Rectal smooth muscle tissue (tissue), 1 donor: ENCODE results near the gene ATAD1.
"Not testable (repeated sequence)": the region's sequence is repeated elsewhere in the genome, so short reads cannot be mapped to it uniquely, and the experiment has no call there.

Source experiments
- H3K27ac ChIP-seq: one replicate; pipeline ENCODE4 v1.7.0; 2013; ENCODE audit warnings: low read depth, low read length, inconsistent platforms
- H3K27me3 ChIP-seq: one replicate; pipeline ENCODE4 v1.7.0; 2013; ENCODE audit warnings: low read length; ENCODE audit not compliant: control insufficient read depth, insufficient read depth
- H3K36me3 ChIP-seq: one replicate; pipeline ENCODE4 v1.7.0; 2013; ENCODE audit warnings: low read length; ENCODE audit not compliant: control insufficient read depth, insufficient read depth
- H3K4me1 ChIP-seq: one replicate; pipeline ENCODE4 v1.7.0; 2013; ENCODE audit warnings: low read length; ENCODE audit not compliant: control insufficient read depth, insufficient read depth
- H3K4me3 ChIP-seq: one replicate; pipeline ENCODE4 v1.7.0; 2013; ENCODE audit warnings: low read length
- H3K9ac ChIP-seq: one replicate; pipeline ENCODE4 v1.7.0; 2013; ENCODE audit warnings: low read length

The ATAD1 gene, protein sequence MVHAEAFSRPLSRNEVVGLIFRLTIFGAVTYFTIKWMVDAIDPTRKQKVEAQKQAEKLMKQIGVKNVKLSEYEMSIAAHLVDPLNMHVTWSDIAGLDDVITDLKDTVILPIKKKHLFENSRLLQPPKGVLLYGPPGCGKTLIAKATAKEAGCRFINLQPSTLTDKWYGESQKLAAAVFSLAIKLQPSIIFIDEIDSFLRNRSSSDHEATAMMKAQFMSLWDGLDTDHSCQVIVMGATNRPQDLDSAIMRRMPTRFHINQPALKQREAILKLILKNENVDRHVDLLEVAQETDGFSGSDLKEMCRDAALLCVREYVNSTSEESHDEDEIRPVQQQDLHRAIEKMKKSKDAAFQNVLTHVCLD

DNA sequence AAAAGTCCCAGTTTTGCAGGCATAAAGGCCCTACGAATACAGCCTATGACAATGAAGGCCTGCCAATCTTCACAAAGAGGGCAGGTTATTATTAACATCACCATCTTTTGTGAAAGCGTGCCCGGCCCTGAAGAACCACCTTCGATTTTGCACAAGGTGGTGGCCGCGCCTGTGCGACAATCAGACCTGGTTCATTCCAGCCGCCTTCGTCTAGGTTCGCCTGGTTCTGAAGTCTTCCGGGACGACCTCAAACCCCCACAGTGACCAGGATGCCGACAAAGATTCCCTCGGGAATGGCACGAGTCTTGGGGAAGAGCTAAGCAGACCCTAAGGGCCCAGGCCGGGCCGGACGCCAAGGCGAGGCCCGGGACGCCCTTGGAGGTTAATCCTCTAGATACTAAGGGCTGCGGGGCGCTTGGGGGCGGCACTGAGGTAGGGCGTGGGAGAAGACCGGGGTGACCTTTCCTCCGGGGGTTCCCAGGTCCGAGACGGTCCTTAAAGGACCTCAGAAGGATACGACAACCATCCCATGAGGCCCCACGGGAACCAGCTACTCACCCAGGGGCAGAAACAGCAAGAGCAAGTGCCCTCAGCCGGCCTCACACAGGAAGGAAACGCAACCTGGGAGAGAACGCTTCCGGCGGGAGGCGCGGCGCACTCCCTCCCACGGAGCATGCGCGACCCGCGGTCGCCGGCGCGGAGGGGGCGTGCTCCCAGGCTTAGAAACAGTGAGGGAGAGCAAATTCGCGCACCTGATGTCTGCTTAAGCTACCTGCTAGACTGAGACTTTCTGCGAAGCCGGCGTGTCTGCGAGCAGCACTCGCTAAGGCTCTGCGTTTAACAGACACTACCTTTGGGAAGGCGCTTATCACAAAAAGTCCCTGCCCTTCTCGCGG, at the start of gene ATAD1:
ATAD1 (minus strand) TSS at position 618 of the 896 bp plus-strand sequence. CDS start 3,627 bp downstream, outside the sequence.
- peak within 1 kb of the TSS; percentile 90 for H3K4me3 ChIP-seq
- H3K27ac ChIP-seq, result peak within 1 kb of the TSS; percentile 86
- H3K4me1 ChIP-seq, result peaks cover 5% of the 10 kb centered on the region
- no peaks in the 10 kb centered on the region for H3K36me3 ChIP-seq
- peak within 1 kb of the TSS; percentile 81 for H3K9ac ChIP-seq
- no peaks in the 10 kb centered on the region for H3K27me3 ChIP-seq

DNA sequence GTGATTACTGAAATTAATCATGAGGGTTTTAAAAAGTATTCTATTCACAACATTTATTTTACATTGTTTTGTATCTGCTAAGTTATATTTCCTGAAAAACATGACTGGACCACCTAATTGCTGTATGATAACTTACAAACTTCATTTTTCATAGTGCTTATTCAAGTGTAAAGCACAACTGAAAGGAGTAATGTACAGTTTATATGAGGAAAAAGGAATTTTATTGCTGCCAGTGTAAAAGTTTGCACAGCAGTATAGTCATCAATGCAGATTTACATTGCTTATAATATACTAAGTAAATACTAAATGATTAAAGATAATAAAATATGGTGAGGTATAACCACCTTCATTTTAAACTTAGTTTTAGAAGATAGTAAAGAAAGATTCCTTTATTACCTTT, 49.4 kb upstream of the ATAD1 start:
- H3K9ac ChIP-seq, result no peak overlapping the region
- peaks cover 3% of the 10 kb centered on the region for H3K4me1 ChIP-seq
- no peaks in the 10 kb centered on the region for H3K36me3 ChIP-seq
- H3K4me3 ChIP-seq, result peak overlapping the region; percentile 79
- H3K27me3 ChIP-seq, result no peaks in the 10 kb centered on the region
- H3K27ac ChIP-seq, result no peak overlapping the region

DNA sequence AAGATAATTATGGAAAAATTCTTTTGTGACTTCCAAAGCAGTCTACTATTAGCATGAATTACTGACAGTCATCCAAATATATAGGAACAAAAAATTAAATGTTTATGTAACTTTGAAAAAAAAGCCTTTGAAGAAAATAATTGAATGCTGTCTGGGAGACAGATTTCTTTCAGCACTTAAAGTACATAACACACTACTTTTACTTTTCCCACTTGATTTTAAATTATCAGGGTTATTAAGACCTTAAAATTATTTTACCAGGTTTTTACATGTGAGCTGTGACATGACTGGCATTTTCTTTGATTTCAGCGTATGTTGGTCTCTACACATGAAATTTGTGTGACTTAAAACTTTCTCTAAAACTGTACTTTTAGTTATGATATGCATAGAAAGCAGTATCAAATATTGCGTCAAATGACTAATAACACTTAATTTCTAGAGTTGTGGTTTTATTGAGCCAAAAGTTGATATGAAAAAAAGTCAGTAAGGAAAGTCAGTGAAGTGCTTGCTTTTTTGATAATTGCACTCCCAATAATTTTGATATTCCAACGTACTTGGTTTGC, 48.5 kb upstream of the ATAD1 start:
- no peak overlapping the region for H3K9ac ChIP-seq
- peak overlapping the region; percentile 79 for H3K4me3 ChIP-seq
- no peak overlapping the region for H3K27ac ChIP-seq
- peaks cover 3% of the 10 kb centered on the region for H3K4me1 ChIP-seq
- H3K27me3 ChIP-seq, result no peaks in the 10 kb centered on the region
- H3K36me3 ChIP-seq, result no peaks in the 10 kb centered on the region

DNA sequence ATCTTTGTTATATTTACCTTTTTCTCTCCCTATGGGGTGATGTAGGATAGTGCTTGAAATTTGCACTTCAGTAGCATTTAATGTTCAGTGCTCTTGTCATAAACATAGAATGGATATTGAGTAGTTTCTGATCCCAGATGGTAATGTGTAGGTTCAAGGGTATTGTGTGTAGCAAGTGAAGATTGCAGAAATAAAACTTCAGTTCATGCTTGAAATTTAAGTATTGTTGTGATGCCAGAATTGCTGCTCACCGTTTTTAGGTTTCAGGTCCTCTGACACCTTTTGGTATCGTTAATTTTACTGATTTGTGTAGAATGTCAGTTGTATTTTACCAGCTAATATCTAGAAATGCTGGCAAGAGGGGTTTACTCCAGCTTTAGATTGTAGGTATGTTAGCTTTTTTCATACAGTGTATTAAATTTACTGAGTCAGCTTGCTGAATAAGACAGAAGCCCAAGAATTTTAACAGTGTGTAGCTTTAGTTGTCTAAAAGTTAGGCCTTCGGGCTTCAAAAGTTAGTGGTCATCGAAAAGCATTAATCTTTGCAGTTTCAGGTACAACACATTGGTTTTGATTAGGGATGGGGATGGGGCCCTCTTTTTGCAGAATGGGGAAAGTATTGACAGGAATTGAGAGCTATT, 47.3 kb upstream of the ATAD1 start:
- Histone ChIP-seq H3K36me3 (no peaks in the 10 kb centered on the region), H3K27me3 (no peaks in the 10 kb centered on the region), H3K4me3 (peak overlapping the region; percentile 79), H3K9ac (peak overlapping the region; percentile 24), H3K4me1 (peaks cover 3% of the 10 kb centered on the region), H3K27ac (peak overlapping the region; percentile 90)

DNA sequence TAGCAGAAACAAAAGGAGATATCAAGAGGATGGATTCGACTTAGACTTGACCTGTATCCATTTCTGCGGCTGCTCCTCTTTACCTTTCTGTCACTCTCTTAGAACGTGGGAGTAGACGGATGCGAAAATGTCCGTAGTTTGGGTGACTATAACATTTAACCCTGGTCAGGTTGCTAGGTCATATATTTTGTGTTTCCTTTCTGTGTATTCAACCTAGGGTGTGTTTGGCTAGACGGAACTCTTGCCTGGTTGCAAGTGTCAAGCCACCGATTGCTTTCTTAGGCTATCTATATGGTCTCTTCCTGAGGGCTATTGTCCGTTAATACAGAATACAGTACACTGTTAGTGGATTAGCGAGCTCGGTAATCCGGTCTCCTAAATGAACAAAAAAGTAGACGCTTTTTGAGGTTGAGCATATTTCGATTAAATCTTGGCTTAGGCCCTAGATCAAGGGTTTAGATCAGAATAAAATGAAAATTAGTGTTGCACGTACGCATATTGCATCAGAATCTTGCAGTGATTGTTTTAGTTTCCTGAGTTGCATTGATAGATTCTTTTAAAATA, 46.6 kb upstream of the ATAD1 start:
- Histone ChIP-seq H3K27ac (peak overlapping the region; percentile 90), H3K9ac (peak overlapping the region; percentile 35), H3K27me3 (no peaks in the 10 kb centered on the region), H3K4me1 (peaks cover 3% of the 10 kb centered on the region), H3K4me3 (peak overlapping the region; percentile 79), H3K36me3 (no peaks in the 10 kb centered on the region)

DNA sequence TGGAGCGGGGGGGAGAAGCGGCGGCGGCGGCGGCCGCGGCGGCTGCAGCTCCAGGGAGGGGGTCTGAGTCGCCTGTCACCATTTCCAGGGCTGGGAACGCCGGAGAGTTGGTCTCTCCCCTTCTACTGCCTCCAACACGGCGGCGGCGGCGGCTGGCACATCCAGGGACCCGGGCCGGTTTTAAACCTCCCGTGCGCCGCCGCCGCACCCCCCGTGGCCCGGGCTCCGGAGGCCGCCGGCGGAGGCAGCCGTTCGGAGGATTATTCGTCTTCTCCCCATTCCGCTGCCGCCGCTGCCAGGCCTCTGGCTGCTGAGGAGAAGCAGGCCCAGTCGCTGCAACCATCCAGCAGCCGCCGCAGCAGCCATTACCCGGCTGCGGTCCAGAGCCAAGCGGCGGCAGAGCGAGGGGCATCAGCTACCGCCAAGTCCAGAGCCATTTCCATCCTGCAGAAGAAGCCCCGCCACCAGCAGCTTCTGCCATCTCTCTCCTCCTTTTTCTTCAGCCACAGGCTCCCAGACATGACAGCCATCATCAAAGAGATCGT, 46.0 kb upstream of the ATAD1 start:
- Histone ChIP-seq H3K4me3 (peak overlapping the region; percentile 79), H3K9ac (peak overlapping the region; percentile 35), H3K27ac (peak overlapping the region; percentile 90)
- H3K4me1 ChIP-seq, H3K27me3 ChIP-seq, H3K36me3 ChIP-seq: not testable (repeated sequence)

DNA sequence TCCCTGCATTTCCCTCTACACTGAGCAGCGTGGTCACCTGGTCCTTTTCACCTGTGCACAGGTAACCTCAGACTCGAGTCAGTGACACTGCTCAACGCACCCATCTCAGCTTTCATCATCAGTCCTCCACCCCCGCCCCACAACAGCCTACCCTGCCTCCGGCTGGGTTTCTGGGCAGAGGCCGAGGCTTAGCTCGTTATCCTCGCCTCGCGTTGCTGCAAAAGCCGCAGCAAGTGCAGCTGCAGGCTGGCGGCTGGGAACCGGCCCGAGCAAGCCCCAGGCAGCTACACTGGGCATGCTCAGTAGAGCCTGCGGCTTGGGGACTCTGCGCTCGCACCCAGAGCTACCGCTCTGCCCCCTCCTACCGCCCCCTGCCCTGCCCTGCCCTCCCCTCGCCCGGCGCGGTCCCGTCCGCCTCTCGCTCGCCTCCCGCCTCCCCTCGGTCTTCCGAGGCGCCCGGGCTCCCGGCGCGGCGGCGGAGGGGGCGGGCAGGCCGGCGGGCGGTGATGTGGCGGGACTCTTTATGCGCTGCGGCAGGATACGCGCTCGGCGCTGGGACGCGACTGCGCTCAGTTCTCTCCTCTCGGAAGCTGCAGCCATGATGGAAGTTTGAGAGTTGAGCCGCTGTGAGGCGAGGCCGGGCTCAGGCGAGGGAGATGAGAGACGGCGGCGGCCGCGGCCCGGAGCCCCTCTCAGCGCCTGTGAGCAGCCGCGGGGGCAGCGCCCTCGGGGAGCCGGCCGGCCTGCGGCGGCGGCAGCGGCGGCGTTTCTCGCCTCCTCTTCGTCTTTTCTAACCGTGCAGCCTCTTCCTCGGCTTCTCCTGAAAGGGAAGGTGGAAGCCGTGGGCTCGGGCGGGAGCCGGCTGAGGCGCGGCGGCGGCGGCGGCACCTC, 45.3 kb upstream of the ATAD1 start, which contains the start of the genes KLLN and PTEN:
KLLN (minus strand) TSS at position 481 of the 891 bp plus-strand sequence. CDS start 1,046 bp downstream, outside the sequence.
PTEN (plus strand) TSS at position 573 of the 891 bp plus-strand sequence. CDS start 845 bp downstream, outside the sequence.
- peak within 1 kb of the TSS; percentile 90 for H3K27ac ChIP-seq
- no peaks in the 10 kb centered on the region for H3K27me3 ChIP-seq
- no peaks in the 10 kb centered on the region for H3K4me1 ChIP-seq
- peak within 1 kb of the TSS; percentile 35 for H3K9ac ChIP-seq
- peak within 1 kb of the TSS; percentile 79 for H3K4me3 ChIP-seq
- H3K36me3 ChIP-seq, result no peaks in the 10 kb centered on the region

DNA sequence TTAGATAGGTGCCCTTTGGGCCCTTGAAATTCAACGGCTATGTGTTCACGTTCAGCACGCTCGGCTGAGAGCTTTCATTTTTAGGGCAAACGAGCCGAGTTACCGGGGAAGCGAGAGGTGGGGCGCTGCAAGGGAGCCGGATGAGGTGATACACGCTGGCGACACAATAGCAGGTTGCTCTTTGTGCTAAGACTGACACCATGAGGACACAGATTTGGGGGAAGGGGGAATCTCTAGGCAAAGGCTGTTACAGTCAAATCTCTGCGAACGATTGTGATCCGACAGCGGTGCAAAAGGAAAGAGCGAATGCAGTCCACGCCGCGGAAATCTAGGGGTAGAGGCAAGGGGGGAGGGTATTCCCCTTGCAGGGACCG, 44.6 kb upstream of the ATAD1 start:
- Histone ChIP-seq H3K4me1 (no peaks in the 10 kb centered on the region), H3K27me3 (no peaks in the 10 kb centered on the region), H3K36me3 (no peaks in the 10 kb centered on the region), H3K9ac (peak overlapping the region; percentile 28), H3K4me3 (peak overlapping the region; percentile 79), H3K27ac (peak overlapping the region; percentile 90)

DNA sequence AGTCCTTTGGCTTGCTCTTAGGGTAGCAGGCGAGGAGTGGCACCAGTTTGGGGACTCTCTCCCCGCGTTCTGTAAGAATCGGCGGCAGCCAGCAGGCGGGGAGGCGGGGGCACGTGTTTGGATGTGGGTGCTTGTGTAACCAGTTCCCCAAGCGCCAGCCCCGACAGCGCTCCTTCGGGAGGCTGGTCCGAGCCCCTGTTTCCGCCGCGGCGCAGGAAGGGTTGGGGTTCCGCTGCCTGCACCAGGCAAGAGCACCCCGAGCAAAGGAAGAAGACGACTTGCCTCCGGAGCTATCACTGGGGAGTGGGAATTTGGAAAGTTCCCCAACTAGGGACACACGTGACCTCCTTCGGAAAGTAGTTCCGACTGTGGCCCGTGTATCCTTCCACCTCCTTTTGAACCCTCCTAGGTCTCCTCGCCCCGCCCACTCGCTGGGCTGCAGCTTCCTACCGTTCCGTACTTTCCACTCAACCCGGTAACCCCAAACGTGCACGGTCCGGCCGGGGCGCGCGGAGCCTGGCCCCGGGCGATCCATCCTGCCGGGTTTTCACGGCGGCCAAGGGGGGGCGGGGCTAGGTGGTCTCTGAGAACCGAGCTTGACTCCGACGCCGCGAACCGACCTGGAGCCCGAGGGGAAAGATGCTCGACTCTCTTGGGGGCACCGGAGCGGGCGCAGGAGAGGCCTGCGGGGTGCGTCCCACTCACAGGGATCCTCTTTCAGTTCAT, 44.1 kb upstream of the ATAD1 start:
- Histone ChIP-seq H3K27ac (peak overlapping the region; percentile 90), H3K27me3 (no peaks in the 10 kb centered on the region), H3K9ac (peak overlapping the region; percentile 34), H3K36me3 (no peaks in the 10 kb centered on the region), H3K4me3 (peak overlapping the region; percentile 79), H3K4me1 (no peaks in the 10 kb centered on the region)

DNA sequence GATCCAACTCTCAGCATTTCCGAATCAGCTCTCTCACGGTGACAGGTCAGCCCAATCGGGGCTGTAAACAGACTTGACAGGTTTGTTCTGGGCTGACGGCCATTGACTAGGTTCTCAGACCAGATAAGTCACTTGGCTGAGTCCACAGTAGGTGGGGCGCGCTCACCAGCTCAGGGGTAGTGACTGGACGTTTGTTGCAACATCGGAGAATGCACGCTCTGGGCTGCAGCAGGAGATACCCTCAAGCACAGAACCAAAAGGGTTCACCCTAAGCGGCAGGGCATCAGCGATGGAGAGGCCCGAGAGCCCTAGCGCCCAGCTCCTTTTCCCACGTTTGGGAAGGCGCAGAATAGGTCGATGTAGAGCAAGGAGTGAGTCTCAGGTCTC, 43.5 kb upstream of the ATAD1 start:
- H3K4me3 ChIP-seq, result peak overlapping the region; percentile 79
- peak overlapping the region; percentile 90 for H3K27ac ChIP-seq
- no peaks in the 10 kb centered on the region for H3K36me3 ChIP-seq
- H3K27me3 ChIP-seq, result no peaks in the 10 kb centered on the region
- H3K4me1 ChIP-seq, result no peaks in the 10 kb centered on the region
- H3K9ac ChIP-seq, result peak overlapping the region; percentile 34
